Activated CD8-positive, alpha-beta memory T cell treated with anti-CD3 and anti-CD28 coated beads for 48 hours (primary cell): ENCODE results near the gene FRAS1.
"Not testable (repeated sequence)": the region's sequence is repeated elsewhere in the genome, so short reads cannot be mapped to it uniquely, and the experiment has no call there.

ENCODE experiments used
- DNase-seq, 3 experiments: peaks; one replicate each; pipeline ENCODE4 v3.0.0-alpha.2; 2020; ENCODE audit warnings: low read depth in 2 of 3, low spot score in 2 of 3

The FRAS1 gene

GRCh38 chr4:78058591-78059523 lies 1.7 kb downstream of the FRAS1 start:
- no peak for DNase-seq

GRCh38 chr4:78059524-78059889 lies 2.4 kb downstream of the FRAS1 start:
- DNase-seq = no peak

- no peak for DNase-seq
These were observed 2.8 kb downstream of the FRAS1 start for GRCh38 chr4:78059938-78060337.

DNA sequence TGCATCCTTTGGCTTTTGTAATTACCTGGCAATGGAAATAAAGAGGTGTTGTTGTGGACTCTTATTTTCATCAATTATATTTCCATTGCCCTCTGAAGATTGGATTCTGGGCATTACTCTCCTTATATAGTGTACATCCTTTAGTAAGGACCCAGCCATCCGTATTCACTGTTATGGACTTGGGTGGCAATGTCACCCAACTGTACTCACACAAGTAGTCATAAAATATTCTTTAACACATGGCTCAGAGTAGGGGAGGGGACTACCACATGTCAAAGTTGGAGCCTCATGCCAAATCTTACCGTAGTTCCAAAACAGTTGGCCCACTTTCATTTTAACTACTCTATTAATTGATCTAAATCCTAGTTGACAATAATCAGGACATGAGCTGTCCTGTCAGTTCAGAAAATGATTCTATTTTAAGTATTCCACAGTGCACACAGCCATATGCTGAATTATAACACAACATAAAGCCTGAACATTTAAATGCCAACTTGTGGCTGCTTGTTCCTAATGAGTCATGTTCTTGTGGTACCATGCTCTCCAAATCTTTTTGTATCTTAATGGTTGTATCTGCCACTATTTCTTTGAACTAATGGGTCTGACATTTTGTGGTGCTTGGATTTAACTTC lies 4.9 kb downstream of the FRAS1 start:
- DNase-seq = no peak

DNA sequence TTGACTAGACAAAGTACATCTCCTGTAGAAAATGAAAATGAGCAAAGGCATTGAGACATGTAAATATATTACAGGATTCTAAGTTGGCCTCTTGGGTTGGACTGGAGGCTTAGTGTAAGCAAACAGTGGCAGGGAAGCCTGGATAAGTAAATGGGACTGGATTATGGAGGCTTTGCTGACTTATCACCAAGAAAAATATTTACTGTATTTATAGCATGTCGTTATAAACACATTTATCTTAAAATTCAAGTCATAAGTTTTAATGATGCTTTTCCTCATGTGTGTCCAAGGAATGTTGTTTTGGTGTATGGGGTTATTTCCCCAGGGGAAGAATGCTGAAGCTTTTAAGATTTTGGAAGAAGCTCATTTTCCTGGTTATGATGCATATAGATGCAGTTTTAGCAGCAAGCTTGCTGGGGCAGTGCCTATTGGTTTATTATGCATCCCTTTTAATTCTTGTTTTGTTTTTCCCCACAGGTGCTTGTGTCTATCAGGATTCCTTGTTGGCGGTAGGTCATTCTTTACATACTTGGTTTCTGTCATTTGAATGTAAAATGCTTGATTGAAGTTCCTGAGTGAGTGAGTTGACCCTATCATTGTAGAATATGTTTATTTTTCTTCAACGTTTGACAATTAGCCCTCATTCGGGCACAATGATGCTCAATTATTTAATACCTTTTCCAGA lies 8.5 kb downstream of the FRAS1 start:
- DNase-seq = no peak

DNA sequence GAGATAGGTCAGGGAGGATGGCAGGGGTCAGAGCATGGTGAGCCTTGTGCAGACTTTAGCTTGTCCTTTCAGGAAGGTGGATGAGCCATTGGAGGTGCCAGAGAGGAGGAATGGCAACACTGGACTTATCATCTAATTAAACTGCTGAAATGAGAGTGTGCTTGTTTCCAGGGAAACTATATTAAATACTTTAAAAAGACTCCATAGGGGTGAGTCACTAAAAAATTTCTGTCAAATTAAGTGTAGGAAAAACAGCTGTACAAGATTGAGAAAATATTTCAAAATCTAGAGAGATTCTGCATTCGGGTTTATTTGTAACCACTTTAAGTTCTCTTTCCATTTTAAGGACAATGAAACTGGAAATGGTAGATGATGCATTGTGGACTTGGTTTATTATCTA lies 11.4 kb downstream of the FRAS1 start:
- no peak for DNase-seq

DNA sequence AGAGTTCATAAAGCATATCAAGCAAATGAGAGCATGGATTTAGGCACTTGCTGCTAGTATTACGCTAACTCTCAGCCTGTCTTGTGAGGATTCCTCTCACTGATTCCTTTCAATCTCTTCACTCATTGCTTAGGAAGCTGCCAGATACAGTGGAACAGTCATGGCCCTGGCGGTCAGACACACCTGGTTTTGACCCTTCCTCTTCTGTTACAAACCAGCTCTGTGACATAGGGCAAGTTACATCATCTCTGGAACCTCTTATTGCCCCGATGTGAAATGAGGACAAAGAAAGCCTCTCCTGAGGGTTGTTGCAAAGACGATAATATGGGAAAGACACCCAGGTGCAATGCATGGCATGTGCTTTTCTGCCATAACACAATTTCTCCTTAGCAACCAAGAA lies 12.2 kb downstream of the FRAS1 start:
- no peak for DNase-seq

- DNase-seq = no peak
These were observed 12.7 kb downstream of the FRAS1 start for GRCh38 chr4:78069859-78070258.

- DNase-seq = no peak
These were observed 13.7 kb downstream of the FRAS1 start for GRCh38 chr4:78070731-78071282.

DNA sequence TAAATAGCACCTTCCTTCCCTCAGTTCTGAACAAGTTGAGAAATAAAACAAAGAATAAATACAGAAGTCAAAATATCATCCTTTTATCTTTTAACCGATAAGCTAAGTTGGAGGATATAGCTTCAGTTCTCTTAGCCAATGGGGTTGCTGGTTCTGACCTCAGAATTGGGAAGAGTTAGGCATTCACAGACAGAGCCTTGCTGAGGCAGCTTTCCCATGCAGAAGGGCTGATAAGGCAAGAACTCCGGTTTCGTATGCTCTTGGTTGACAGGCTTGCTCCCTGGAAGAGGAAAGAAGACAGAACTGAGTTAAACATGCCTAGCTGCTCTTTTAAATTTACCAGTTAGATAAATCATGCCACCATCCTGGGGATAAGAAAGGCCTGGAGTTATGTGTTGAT lies 17.6 kb downstream of the FRAS1 start:
- no peak for DNase-seq

DNA sequence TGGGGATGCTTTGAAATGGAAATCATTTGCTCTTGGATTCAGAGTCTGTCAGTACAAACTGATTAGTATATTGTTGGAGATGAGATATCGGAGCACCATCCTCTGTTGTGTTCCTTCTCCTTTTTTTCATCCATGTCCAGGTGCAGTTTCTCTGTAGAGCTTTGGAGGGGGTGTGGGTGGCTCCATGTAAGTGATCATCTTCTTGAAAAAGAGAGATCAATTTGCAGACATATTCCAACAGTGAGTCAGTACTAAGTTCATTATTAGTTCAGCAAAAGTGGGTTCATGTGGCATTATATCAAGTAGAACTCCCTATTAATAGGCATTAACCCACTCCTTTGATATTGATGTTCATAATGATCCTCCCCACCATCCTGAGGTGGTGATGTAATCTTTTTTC lies 18.9 kb downstream of the FRAS1 start:
- no peak for DNase-seq

DNA sequence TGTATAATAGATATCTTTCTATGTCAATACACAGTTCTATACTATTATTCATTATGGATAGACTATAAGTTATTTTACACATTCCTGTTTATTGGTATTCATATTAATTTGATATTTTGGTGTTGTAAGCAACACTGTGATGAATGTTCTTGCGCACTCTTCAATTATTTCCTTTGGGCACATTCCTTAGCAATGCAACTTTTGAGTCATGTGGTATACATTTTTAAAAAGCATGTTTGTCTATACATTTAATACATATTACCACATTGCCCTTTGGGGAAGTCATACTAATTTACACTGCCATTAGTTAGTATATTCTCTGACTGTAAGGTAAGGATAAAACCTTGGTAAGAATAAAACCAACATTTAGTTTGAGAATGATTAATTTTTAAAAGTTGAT lies 21.0 kb downstream of the FRAS1 start:
- DNase-seq = no peak

DNA sequence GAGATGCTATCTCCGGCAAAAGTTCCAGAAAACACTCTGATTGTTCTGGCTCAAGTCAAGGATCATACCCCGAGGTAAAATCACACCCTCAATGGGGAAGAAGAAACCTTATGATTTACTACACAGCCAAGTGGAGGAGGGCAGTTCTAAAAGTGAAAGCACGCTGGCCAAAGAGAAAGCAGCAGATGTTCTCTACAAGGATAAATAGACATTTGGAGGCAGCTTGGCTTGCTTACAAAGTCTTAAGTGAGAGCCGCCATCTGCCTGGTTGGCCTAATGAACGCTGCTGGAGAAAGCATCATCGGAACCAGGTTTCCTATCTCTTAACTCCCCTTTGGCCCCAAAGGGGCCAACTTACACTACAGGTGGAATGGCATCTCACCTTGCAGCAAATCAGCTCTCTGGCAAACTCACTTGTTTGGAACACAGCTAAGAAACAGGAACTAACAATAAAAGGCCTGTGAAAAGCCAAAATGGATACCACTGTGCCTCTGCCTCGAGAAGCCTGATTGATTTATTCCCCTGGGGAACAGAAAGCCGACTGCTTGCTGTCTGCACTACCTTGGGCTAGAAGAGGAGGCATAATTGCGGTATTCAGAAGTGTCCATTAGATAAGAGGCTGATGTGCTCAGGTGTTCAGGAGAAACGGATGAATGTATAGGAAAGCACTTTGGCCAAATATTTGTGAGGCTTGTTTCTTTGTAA lies 22.8 kb downstream of the FRAS1 start:
- no peak for DNase-seq

DNA sequence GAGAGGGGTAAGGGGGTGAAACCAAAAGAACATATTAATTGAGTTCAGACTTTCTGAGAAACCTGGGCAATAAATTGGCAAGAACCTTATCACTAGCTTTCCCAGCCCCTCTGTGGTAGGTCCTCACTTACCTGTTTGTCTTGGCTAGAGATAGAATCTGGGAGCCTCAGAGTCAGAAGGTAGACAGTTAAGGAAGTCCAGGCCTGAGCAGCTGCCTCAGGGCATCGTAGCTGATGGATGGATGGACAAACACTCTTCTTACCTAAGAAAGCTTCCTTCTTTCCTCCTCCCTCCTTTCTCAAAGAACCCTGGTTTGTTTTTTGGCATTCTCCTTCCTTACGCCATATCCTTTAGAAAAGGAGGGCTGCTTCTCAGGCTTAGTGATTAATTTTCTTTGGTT lies 24.4 kb downstream of the FRAS1 start:
- DNase-seq = no peak

GRCh38 chr4:78083035-78083434 lies 25.9 kb downstream of the FRAS1 start:
- DNase-seq = no peak

DNA sequence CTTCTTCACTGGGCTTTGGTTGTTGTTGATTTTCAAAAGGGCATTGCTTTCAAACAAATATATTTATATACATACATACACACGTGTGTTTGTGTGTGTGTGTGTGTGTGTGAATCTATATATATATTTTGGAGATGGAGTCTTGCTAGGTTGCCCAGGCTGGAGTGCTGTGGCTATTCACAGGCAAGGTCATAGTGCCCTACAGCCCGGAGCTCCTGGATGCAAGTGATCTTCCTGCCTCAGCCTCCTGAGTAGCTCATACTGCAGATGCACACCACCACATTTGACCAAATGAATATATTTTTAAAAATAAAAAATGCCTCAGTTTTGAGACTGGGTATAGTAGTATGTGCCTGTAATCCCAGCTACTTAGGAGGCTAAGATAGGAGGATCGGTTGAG lies 34.4 kb downstream of the FRAS1 start:
- DNase-seq = no peak

- not testable (repeated sequence) for DNase-seq
These were observed 35.2 kb downstream of the FRAS1 start for GRCh38 chr4:78092350-78092749.

DNA sequence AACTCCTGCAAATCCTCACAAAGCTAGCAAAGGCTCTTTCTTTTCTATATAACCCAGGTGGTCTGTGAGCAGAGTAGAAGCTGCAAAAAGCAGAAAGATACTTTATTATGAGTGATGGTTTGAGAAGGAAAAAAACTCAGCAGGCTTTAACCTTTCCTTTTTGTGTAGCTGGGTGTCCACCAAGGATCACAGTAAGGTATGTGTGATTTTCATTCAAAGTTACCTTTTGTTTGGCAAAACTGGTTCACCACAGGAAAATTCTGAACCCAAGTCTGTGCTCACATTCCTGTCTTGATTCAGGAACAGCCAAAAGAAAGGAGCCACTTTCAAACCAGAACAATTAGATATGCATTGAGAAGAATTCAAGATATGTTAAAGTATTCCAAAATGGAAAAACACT lies 35.7 kb downstream of the FRAS1 start:
- DNase-seq = no peak

DNA sequence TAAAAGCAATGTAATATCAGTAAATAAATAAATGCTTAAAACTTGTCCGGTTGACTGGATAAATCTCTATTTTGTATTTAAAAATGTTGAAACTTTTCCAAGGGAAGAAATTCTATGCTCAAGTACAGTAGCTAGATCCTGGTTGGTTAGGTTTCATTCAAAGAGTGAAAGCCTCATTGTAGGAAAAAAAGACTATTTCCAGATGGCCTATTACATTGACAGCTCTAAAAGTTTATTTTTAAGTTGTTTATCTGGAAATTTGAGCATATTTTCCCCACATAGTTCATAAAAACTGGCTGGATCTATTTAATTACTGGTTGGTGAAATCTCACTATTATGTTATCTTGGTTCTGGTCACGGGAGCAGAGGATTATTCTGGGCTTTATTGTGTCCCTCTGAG lies 38.0 kb downstream of the FRAS1 start:
- no peak for DNase-seq

DNA sequence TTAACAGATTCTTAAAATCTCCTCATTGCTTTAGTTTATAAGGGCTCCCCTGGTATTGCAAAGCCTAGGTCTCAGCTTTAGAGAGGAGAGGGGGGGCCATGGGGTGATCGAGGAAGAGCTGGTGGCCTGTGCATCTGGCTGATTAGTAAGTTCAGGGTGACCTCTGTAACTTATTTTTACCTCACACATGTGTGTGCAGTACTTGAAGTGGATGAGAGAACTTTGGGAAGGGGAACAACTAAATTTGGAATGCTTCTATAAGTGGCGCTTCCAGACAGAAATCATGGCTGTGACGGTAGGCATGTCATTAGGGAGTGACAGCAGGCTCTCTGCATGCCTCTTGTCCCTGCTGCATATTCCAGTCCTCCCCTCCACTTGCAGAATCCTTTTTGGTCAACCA lies 41.9 kb downstream of the FRAS1 start:
- no peak for DNase-seq

GRCh38 chr4:78100060-78100459 lies 42.9 kb downstream of the FRAS1 start:
- no peak for DNase-seq
